ENCODE measurements around the gene LSM12. TPM values are rescaled to one million over a fixed set of nuclear protein-coding genes. Genes with fewer than 3 reads are reported as not detected.
A peak's percentile ranks its signal among the peaks of the same experiment; 100 is the strongest.

The LSM12 gene
- total and polyA plus RNA-seq, 2 of the 8 experiments (the other 6 are each of a cell fraction or from before 2014, with no cell fraction given), result 69.8 to 142 TPM

- H4K8ac ChIP-seq (ENCODE audit: extremely low read depth, insufficient read depth, low read length), result peak overlapping the region; percentile 42; the same call in 1 of the 2 replicates
- H3K79me1 ChIP-seq (ENCODE audit: low read depth, low read length), result no peaks in the 10 kb centered on the region
- peaks cover 0 to 10% of the 10 kb centered on the region in 2 experiments for H4K20me1 ChIP-seq (replicated peaks in 1 of 2; ENCODE audit: control insufficient read depth in 1 of 2, insufficient read depth in 2 of 2, low read length in 2 of 2)
- no peak overlapping the region for H3K14ac ChIP-seq (ENCODE audit: insufficient read length)
- H3K4me3 ChIP-seq (ENCODE audit: extremely low read depth in 1 of 4, insufficient read depth in 2 of 4, low read depth in 3 of 4, low read length in 4 of 4), result no peak overlapping the region
- no peak overlapping the region for H4K91ac ChIP-seq (replicated peaks; ENCODE audit: insufficient read length, low read length)
- DNase-seq (ENCODE audit: low read depth in 1 of 2, low spot score in 2 of 2) (no peak), FAIRE-seq (no peak)
- H2AFZ ChIP-seq (ENCODE audit: low read length), result no peak overlapping the region
- no peak overlapping the region for H3K9ac ChIP-seq (replicated peaks in 1 of 4; ENCODE audit: extremely low read depth in 1 of 4, low read depth in 3 of 4, low read length in 3 of 4)
- no peak overlapping the region for H3K27ac ChIP-seq (ENCODE audit: low read depth, low read length)
- H2BK5ac ChIP-seq (ENCODE audit: low read depth, low read length), result no peak overlapping the region
- no peak overlapping the region for H2AK5ac ChIP-seq (ENCODE audit: low read depth, low read length)
- no peaks in the 10 kb centered on the region for H3K27me3 ChIP-seq (replicated peaks in 1 of 4; ENCODE audit: control insufficient read depth in 3 of 4, extremely low read depth in 1 of 4, insufficient read depth in 3 of 4, low read length in 3 of 4)
- peaks cover 0 to 2% (median under 1%) of the 10 kb centered on the region in 4 experiments; a peak in 3 of 7 replicates for H3K4me1 ChIP-seq (replicated peaks in 1 of 4; ENCODE audit: control insufficient read depth in 3 of 4, insufficient read depth in 4 of 4, low read length in 3 of 4)
- POLR2A ChIA-PET (ENCODE audit: partially characterized antibody), result interaction anchor here (0.6 to 2.9 kb wide), 13 partner anchors 9 to 404 kb away, joined by 3 to 17 read pairs (median 4); partner anchors contain the start of genes HDAC5 and LSM12
- H3K18ac ChIP-seq (ENCODE audit: extremely low read depth, low read length), result no peak overlapping the region
- no peak overlapping the region for H2BK120ac ChIP-seq (replicated peaks; ENCODE audit: low read depth, low read length)
- H3K56ac ChIP-seq (replicated peaks; ENCODE audit: insufficient read length, low read depth, low read length), result no peak overlapping the region
- no peak overlapping the region for H3K4me2 ChIP-seq (ENCODE audit: insufficient read depth in 1 of 2, low read depth in 2 of 2, low read length in 2 of 2)
- H3K36me3 ChIP-seq (ENCODE audit: control insufficient read depth in 2 of 4, insufficient read depth in 4 of 4, low read length in 3 of 4), result peaks cover 12 to 40% (median 26%) of the 10 kb centered on the region in 4 experiments; a peak in 6 of 8 replicates
- no peak overlapping the region for H3K23ac ChIP-seq (ENCODE audit: insufficient read length)
- H2BK12ac ChIP-seq (ENCODE audit: low read depth, low read length), result no peak overlapping the region
- WGBS, 2 experiments (ENCODE audit: extremely low coverage in 1 of 2, insufficient coverage in 1 of 2, insufficient read length in 1 of 2, insufficient replicate concordance in 2 of 2, low coverage in 1 of 2, low lambda C conversion rate in 2 of 2, missing lambda C conversion rate in 1 of 2), result 96% methylated on average over 9 of the region's 9 CpGs; no CpG with 5 or more reads in 1 of the 2 experiments
- H2BK20ac ChIP-seq (ENCODE audit: low read length), result no peak overlapping the region
- no peaks in the 10 kb centered on the region for H3K9me3 ChIP-seq (ENCODE audit: insufficient read depth in 2 of 2, low read depth in 1 of 2, low read length in 1 of 2)
- H3K23me2 ChIP-seq (ENCODE audit: low read depth, low read length), result peaks cover 6% of the 10 kb centered on the region; the same call in 1 of the 2 replicates
- peaks cover 0 to 19% of the 10 kb centered on the region in 2 experiments; a peak in 2 of 4 replicates for H3K79me2 ChIP-seq (ENCODE audit: control insufficient read depth in 1 of 2, insufficient read depth in 2 of 2, low read length in 2 of 2)
- CTCF ChIA-PET (ENCODE audit: partially characterized antibody), result interaction anchor here (0.6 to 7.1 kb wide), 11 partner anchors 11 to 437 kb away, joined by 3 to 71 read pairs (median 4); partner anchors contain the start of gene ASB16
- H3K4ac ChIP-seq (replicated peaks; ENCODE audit: insufficient read length, low read depth, low read length), result no peak overlapping the region
- no peak overlapping the region for H2BK15ac ChIP-seq (ENCODE audit: low read length)
- no peak overlapping the region for H4K5ac ChIP-seq (ENCODE audit: insufficient read length, low read depth, low read length)
- TF ChIP-seq JUND (IDR thresholded peaks at IDR 0.05; ENCODE audit: low read length), result no peak
- no peak for TF ChIP-seq SIRT6 (IDR thresholded peaks at IDR 0.05; ENCODE audit: low read length)
- TF ChIP-seq NANOG (IDR thresholded peaks at IDR 0.05; ENCODE audit: insufficient read depth, low read depth, low read length, poor library complexity, severe bottlenecking), result no peak
- no peak for TF ChIP-seq GABPA (IDR thresholded peaks at IDR 0.05; ENCODE audit: borderline replicate concordance, insufficient read depth, low read length)
- TF ChIP-seq RFX5 (IDR thresholded peaks at IDR 0.05; ENCODE audit: borderline replicate concordance, low read depth, low read length), result no peak
- no peak for TF ChIP-seq ASH2L (IDR thresholded peaks at IDR 0.05; ENCODE audit: low read length)
- no peak for TF ChIP-seq POLR2A (IDR thresholded peaks at IDR 0.05; ENCODE audit: control extremely low read depth in 1 of 2, low read depth in 2 of 2, low read length in 2 of 2)
- TF ChIP-seq GTF2F1 (IDR thresholded peaks at IDR 0.05; ENCODE audit: borderline replicate concordance, low read depth, low read length), result no peak
- TF ChIP-seq RXRA (IDR thresholded peaks at IDR 0.05; ENCODE audit: insufficient read depth, low read depth, low read length), result no peak
- TF ChIP-seq E2F6 (IDR thresholded peaks at IDR 0.05), result no peak
- TF ChIP-seq, protein P1, sequence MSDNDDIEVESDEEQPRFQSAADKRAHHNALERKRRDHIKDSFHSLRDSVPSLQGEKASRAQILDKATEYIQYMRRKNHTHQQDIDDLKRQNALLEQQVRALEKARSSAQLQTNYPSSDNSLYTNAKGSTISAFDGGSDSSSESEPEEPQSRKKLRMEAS (IDR thresholded peaks at IDR 0.05), result no peak
Measured at GRCh38 chr17:44074231-44074910, 7.9 kb upstream of the LSM12 start.

Data from H1 (cell line).